GM12801 (cell line): ENCODE measurements around the gene LHFPL4.

Experiments used
- CTCF ChIP-seq: IDR thresholded peaks from one replicate; pipeline ENCODE4 v1.5.1; 2011; ENCODE audit warnings: control low read depth; ENCODE audit not compliant: insufficient read length; ENCODE audit errors: extremely low read depth

LHFPL4 gene

GRCh38 chr3:9480265-9480664, 73.4 kb downstream of the LHFPL4 start:
- no peak for TF ChIP-seq CTCF

- TF ChIP-seq CTCF: no peak
Measured at GRCh38 chr3:9476935-9477334, 76.7 kb downstream of the LHFPL4 start.

GRCh38 chr3:9474482-9474881, 79.1 kb downstream of the LHFPL4 start:
- no peak for TF ChIP-seq CTCF

- no peak for TF ChIP-seq CTCF
Measured at GRCh38 chr3:9473496-9474065, 80.0 kb downstream of the LHFPL4 start.

GRCh38 chr3:9469986-9470385, 83.6 kb downstream of the LHFPL4 start:
- TF ChIP-seq CTCF: no peak

- TF ChIP-seq CTCF: no peak
Measured at GRCh38 chr3:9468460-9468859, 85.2 kb downstream of the LHFPL4 start.

- no peak for TF ChIP-seq CTCF
Measured at GRCh38 chr3:9467451-9467850, 86.2 kb downstream of the LHFPL4 start.

- no peak for TF ChIP-seq CTCF
Measured at GRCh38 chr3:9455596-9456131, 98.0 kb downstream of the LHFPL4 start.
